Limb (tissue), 2 donors: ENCODE data around the gene GALNT2.

ENCODE experiments used
- DNase-seq, 2 donors: peaks; one replicate each; pipeline ENCODE4 v3.0.0-alpha.2; 2016; ENCODE audit errors: extremely low spot score in 2 of 2

The GALNT2 gene

DNA sequence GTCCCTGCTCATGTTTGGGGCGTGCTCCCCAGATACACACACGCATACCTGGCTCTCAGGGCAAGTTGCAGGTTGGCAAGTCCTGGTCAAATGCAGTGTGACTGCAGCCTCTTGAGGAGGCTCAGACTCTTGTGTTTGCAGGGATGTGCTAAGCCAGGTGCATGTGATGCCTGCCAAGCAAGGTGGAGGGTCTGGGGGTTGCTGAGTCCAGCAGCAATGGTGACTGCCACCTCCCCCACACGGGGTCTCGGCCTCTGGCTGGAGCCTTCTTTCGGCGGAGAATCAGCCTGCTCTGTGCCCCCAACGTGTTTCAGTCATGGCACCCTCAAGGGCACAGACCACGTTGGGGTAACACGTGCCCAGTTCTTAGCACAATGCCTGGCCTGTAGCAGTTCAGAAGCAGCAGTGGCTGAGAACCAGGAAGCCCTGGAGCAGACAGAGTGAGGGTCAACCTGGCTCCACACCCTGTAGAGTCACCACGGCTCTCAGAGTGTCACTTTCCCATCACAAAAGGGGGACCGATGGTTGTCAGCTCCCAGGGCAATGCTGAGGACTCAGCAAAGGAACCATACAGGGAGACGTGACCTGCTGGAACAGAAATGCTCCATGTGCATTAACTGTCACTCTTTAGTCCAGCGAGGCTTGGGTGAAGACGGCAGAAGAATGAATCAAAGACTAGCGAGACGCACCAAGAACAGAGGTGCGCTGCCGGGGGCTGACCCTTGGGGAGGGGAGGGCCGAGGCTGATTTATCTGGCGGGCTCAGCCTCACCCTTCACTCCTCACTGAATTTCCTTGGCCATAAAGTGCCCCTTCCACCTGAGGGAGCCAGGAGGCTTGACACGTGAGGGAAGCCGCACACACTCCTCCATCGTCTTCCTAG is 250.1 kb downstream of the GALNT2 start:
- DNase-seq, result no peak

DNA sequence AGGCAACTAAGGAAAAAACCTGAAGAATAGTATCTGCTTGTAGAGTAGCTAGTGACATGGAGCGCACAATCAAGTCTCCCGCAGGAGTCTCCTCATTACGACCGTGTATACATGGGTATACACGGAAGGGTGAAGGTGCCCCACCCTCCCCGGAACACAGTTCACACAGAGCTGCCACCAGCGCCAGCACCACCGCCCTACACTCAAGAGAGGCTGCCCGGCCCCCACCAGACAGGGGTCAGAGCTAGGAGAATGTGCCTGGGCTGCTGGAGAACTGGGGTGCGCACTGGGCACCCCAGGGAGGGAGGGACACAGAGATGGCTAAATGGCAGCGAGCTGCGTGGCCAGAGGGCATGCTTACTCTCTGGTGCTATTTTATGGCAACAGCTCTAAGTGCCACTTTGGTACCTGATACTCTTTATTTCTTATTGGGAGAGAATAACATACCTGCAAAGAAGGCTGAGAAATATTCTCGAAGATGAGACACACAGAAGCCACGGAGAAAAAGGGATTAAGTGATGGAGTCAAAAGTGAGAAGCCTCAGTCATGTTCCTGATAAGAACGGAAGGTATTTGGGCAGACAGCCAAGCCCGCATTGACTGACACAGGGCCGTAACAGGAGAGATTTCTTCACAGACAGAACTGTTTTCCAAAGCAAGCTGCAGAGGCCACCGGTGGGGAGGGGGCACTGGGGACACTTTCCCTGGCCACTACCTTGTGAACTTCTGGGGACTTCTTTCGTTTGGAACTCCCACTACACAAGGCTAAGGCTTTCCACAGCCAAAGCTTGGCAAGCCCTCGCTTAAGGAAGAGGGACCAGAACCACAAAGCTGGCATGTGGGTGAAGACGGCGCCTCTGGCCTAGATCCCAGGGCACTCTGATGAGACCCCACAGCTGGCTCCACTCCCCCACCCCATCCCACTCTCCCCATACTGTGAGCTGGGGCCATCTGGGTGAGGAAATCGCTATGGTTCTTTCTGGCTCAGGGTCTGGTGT is 251.1 kb downstream of the GALNT2 start:
- no peak for DNase-seq

DNA sequence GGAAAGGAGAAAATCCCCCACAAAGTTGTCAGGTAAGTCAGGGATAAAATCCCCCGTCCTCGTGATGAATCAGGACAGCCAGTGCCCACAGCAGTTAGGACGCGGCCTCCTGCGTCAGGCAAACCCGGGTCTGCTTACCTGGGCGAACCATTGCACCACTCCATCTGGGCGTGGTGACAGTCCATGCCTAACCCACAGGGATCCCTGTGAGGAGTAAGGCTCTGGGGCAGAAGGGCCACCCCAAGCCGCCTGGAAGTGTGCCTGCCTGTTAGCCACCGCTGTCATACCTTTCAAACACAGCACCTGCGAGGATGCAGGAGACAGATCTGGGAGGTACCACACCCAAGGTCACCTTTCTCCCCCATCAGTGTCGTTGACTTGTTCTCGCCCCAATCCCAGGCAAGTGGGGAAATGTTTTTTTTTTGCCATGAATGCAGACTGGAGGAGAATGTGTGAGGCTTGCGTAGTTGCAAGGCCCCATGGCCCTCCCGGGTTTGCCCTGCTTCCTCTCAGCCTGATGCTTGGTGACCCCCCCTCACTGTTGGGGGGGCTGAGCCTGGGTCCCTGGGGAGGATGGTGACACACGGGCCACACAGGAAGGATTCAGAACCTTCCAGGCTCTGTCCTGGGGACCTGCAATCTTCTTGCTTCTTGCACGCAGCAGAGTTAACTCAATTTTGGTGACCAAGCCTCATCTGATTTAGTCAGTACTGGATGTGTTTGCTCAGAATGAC is 252.1 kb downstream of the GALNT2 start:
- no peak for DNase-seq

DNA sequence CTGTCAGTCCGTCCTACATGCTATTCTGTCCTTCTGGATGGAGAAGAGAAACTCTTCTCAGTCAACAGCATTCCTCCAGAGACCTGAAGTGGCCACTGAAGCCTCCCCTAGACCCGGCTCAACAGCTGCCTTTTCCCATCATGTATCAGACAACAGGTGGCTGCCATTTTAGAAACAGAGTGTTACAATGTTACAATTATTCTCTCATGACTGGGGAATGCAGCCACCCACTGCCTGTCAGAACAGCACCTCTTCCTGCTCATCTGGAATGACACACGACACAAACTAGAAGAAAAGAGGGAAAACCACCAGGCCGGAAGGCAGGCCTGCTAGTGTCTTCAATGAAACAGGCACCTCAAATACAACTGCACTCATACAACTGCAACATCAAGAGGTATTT is 253.8 kb downstream of the GALNT2 start:
- DNase-seq, result peak in 1 of 2 donors; percentile 39

DNA sequence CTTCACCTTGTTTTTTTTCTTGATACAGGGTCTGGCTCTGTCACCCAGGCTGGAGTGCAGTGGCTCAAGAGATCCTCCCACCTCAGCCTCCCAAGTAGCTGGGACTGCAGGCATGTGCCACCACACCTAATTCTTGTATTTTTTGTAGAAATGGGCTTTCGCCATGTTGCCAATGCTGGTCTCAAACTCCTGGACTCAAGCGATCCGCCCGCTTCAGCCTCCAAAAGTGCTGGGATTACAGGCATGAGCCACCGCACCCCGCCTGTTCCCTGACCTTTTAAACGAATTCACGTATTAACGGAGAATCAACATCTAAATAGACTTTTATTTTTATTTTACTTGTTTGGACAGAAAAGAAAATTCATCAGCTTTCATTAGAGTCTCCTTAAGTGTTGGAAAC is 254.3 kb downstream of the GALNT2 start:
- DNase-seq, result no peak

GRCh38 chr1:230321741-230322420 is 254.8 kb downstream of the GALNT2 start:
- DNase-seq, result no peak

GRCh38 chr1:230322421-230322756 is 255.4 kb downstream of the GALNT2 start:
- DNase-seq, result no peak

DNA sequence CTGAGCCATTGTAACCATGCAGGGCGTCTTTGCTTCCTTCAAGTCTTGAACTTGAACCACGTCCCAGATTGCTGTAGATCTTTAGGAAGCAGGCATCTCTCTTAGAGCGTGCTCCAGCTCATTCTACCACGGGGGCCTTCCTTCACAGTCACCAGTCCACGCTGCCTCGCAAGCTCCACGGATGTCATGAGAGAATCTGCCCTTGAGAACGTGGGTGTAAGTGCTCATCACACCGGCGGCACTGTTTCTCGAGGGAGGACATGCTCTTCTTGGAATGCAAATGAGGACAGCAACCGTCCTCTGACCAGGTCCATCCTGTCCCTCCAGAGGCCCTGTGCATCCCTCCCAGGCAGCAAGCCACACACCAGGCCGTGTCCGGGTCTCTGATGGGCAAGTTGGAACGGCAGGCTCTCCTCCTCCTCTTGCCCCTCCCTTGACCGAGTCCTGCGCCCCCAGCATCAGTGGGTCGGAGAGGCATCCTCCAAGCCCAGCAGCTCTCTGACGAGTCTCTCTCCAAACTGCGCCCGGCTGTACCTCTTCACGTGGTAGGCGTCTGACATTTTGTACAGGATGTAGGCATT is 256.0 kb downstream of the GALNT2 start:
- no peak for DNase-seq

DNA sequence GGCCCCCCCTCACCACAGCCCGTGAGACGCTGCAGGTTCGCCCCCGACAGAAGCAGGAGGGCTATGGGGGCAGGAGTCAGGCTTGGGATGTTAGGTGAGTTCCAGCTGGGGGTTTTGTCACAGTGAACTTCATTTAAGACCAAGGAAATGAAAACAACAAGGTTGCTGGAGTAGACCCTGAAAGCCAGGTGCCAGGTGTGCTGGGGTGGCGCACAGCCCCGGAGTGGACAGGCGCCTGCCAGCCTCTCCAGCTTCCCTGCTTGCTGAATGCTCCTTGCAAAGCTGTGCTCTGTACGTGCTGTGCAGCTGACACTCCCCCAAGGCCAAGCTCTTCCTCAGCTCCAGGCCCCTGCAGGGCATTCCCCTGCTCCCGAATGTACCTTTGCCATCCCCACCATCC is 256.6 kb downstream of the GALNT2 start:
- no peak for DNase-seq

DNA sequence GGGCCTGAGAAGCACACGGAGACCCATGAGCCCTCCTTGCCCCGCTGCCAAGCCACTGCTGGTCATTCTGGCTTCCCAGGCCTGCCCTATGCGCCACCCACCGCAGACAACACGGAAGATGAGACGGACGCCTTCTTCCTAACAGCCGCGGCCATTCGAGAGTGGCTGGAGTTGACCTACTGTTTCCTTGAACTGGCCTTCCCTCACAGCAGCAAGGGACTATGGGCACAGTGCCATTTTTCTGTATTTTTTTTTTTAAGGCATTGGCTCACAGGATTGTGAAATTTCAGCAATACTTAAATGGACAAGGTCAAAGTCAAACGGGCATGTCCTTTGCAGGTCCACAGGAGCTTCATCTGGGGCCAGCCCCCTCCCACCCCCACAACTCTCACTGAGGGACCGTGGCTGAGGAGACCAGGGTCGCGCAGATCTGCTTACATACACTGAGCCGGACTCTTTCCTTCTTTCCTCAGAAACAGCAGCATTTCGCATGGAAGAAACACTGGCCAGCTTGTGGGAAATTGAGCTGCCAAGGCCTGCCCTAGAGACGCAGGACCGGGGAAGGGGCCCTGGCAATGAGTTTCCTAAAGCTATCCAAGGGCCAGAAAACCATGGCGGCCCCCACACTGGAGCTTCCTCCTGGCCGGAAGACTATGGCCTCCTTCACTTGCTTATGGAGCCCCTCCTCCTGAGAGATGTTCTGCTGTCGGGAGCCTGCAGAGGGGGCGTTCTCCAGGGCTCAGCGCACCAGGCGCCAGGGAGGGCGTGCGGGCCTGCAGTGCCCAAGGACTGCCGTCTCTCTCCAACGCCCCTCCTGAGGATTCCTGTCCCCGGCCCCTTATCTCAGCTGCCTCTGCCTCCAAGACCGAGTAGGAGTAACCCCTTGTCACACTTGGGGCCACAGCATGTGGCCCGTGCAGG is 260.2 kb downstream of the GALNT2 start:
- DNase-seq, result no peak

GRCh38 chr1:230327892-230328284 is 260.9 kb downstream of the GALNT2 start:
- DNase-seq, result no peak

GRCh38 chr1:230328342-230329015 is 261.4 kb downstream of the GALNT2 start:
- DNase-seq, result no peak

- DNase-seq, result no peak
These were observed 263.1 kb downstream of the GALNT2 start for GRCh38 chr1:230330157-230330556.
